HEK293T (cell line): ENCODE results near the gene SMAP2.

Source experiments
- ARNT ChIP-seq: fragments of 450-650 bp; IDR thresholded peaks from 2 replicates; pipeline ENCODE4 v1.6.1; 2017; ENCODE audit warnings: mild to moderate bottlenecking
- BHLHE40 ChIP-seq: fragments of 450-650 bp; IDR thresholded peaks from 2 replicates; pipeline ENCODE4 v1.6.1; 2016; ENCODE audit warnings: mild to moderate bottlenecking, moderate library complexity, borderline replicate concordance
- ELF4 ChIP-seq: fragments of 450-650 bp; IDR thresholded peaks from 2 replicates; pipeline ENCODE4 v1.6.1; 2017; ENCODE audit warnings: antibody characterized with exemption
- FOXA1 ChIP-seq: fragments of 450-650 bp; IDR thresholded peaks from 2 replicates; pipeline ENCODE4 v1.6.1; 2016; ENCODE audit warnings: mild to moderate bottlenecking
- FOXK2 ChIP-seq: fragments of 450-650 bp; IDR thresholded peaks from 2 replicates; pipeline ENCODE4 v1.6.1; 2016; ENCODE audit warnings: mild to moderate bottlenecking
- FOXM1 ChIP-seq: fragments of 450-650 bp; IDR thresholded peaks from 2 replicates; pipeline ENCODE4 v1.6.1; 2017; ENCODE audit warnings: mild to moderate bottlenecking, borderline replicate concordance
- HDGF ChIP-seq: fragments of 450-650 bp; IDR thresholded peaks from 2 replicates; pipeline ENCODE4 v1.6.1; 2017; ENCODE audit warnings: antibody characterized with exemption, borderline replicate concordance
- LEF1 ChIP-seq: fragments of 450-650 bp; IDR thresholded peaks from 2 replicates; pipeline ENCODE4 v1.6.1; 2017; ENCODE audit warnings: mild to moderate bottlenecking, borderline replicate concordance
- NFRKB ChIP-seq: fragments of 450-650 bp; IDR thresholded peaks from 2 replicates; pipeline ENCODE4 v1.6.1; 2016; ENCODE audit warnings: mild to moderate bottlenecking, moderate library complexity
- SP1 ChIP-seq: fragments of 450-650 bp; IDR thresholded peaks from 2 replicates; pipeline ENCODE4 v1.6.1; 2017
- SUZ12 ChIP-seq: fragments of 450-650 bp; IDR thresholded peaks from 2 replicates; pipeline ENCODE4 v1.6.1; 2016; ENCODE audit warnings: mild to moderate bottlenecking
- ZNF384 ChIP-seq: fragments of 450-650 bp; IDR thresholded peaks from 2 replicates; pipeline ENCODE4 v1.6.1; 2016

- no peak for TF ChIP-seq ARNT
- TF ChIP-seq SUZ12 = no peak
- TF ChIP-seq ELF4 = no peak
- no peak for TF ChIP-seq BHLHE40
- TF ChIP-seq FOXA1 = no peak
- TF ChIP-seq FOXM1 = no peak
- TF ChIP-seq ZNF384 = no peak
- no peak for TF ChIP-seq HDGF
- no peak for TF ChIP-seq NFRKB
- no peak for TF ChIP-seq SP1
- TF ChIP-seq FOXK2 = no peak
- no peak for TF ChIP-seq LEF1
Observed at GRCh38 chr1:40435876-40436275, 62.3 kb downstream of the SMAP2 start.
